Measurements from ENCODE around the gene TTC16.
A peak's percentile ranks its signal among the peaks of the same experiment; 100 is the strongest.

The TTC16 gene

DNA sequence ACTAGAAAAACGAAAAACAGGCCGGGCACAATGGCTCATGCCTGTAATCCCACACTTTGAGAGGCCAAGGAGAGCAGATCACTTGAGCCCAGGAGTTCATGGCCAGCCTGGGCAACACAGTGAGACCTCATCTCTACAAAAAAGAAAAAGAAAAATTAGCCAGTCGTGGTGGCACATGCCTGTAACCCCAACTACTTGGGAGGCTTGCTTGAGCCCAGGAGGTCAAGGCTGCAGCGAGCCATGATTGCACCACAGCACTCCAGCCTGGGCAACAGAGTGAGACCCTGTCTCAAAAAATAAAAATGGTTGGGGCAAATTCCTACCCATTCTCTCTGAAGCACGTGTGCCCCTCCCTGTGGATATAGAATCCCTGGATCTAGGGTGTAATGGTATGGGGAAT lies 17.5 kb upstream of the TTC16 start:
- no peak for DNase-seq

DNA sequence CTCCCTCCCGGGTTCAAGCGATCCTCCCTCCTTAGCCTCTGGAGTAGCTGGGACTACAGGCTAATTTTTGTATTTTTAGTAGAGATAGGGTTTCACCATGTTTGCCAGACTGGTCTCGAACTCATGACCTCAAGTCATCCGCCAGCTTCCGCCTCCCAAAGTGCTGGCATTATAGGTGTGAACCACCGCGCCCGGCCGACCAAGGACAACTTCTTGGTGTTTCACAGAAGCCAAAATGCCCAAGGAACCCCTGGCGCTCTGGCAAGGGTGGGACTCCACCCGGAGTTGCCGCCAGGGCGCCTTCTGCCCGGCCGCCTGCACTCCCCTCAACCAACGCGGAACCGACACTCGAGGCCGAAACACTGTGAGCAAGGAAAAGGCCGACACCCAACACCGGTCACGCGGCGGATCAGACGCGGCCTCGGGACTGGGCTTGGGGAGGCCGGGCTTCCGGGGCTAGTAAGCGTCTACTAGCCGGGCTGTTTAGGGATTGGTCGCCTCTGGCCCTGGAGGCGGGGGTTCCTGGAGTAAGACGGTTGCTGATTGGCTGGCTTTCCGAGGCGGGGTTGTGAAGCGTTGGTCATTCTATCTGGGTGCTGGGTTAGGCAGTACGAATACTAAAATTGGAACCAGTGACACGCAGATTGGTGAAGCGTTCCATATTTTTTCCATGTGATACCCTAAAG lies 16.8 kb upstream of the TTC16 start:
- peak; percentile 11 for DNase-seq

DNA sequence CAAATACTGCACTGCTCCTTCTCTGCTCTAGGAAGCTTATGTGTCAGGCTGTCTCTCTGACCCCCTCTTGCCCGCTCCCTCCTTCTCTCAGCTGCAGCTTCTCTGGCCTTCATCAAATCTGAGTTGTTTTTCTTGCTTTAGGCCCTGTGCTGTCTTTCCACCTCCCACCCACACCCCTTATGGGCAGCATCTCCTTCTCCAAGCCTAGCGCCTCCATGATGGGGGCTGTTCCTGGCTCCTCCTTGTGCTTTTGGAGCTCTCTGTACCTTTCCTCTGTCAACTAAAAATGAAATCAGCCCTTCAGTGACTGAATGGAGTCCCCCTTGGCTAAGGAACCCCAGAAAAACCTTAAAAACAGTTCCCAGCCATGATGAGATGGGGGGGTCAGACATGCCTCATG lies 15.7 kb upstream of the TTC16 start:
- no peak for DNase-seq

DNA sequence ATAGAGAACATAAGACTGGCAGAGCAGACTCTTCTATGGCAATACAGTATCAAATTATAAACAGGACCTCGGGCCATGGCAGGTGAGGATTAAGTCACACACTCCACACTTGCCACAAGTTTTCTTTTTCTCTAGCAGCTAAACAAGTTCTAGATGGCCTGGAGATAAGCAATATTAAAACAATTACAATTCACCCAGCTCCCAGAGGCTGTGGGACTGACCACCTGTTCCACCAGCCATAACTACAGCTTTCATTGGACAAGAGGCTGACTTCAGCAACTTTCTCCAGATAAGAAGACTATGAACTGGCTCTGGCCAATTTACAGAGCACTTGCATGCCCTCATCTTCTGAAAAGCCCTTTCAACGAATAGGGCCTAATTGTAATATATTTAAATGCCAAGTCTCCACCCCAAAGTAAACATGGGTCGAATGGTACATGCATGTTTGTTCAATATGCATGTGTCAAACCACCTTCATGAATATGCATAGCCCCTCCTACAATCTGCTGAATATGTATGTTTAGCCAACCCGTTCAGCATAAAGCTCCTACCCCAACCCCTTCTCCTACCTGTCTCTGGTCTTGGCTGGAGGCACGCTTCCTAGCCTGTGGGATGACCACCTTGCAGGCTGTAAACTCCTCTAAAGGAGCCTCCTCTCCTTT lies 15.2 kb upstream of the TTC16 start:
- no peak for DNase-seq

DNA sequence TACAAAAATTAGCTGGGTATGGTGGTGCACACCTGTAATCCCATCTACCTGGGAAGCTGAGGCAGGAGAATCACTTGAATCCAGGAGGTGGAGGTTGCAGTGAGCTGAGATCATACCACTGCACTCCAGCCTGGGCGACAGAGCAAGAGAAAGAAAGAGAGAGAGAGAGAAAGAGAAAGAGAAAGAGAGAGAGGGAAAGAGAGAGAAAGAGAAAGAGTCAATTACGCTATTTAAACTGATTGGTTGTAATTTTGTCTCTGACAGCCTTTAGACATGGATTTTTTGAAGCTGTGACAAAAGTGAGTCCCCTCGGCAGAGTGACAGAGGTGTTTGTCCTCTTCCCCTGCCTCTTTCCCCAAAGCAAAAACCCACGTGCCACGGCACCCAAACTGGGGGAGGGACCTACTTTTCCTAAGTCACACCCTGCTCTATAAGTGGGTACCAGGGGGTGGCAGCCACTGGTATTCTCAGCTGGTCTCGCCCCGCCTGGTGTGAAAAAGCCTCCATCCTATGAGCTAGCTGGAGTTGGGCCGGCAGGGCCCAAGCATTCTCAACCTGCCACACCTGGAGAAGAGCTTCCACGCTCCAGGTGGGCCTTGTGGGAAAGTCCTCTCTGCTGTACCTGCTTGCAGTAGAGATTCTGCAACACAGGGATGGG lies 12.5 kb upstream of the TTC16 start:
- no peak for DNase-seq

DNA sequence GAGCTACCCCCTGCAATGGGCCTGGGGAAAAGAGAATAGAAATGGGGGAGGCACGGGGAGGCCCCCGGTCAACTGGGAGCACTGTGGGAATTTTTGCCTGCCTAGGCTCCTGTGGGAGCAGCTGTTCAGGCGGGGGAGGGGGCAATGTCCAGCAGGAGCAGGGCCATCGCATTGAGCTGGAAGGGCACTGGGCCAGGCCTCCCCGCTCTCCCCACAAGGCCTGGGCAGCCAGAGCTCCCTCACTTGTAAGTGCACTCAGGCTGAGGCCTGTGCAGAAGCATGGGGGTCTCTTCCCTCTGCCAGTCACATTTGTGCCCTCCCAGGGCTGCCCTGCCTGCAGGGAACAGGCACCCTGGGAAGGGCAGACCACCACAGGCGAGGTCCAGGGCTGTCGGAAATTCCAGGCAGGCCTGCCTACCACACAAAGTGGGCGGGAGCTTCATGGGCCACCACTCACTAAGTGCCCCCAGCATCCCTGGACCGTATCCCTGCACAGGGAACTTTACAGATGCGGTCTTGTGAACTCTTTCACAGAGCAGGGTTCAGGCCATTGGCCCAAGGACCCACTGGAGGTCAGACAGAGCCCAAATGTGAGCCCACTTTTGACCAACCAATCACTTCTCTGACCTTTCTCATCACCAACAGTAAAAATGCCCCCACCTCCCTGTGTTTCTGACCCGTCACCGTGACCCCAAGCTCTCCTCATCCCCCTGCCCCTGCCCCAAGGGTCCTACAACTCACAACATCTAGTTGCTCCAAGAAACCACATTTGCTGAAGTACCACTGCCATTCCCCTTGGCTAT lies 10.1 kb upstream of the TTC16 start:
- no peak for DNase-seq

GRCh38 chr9:127706836-127707241 lies 9.0 kb upstream of the TTC16 start, which contains the start of gene CFAP157:
Gene CFAP157 (plus strand): TSS chr9:127706988. CDS start chr9:127707032, 44 bp downstream.
- DNase-seq = no peak

DNA sequence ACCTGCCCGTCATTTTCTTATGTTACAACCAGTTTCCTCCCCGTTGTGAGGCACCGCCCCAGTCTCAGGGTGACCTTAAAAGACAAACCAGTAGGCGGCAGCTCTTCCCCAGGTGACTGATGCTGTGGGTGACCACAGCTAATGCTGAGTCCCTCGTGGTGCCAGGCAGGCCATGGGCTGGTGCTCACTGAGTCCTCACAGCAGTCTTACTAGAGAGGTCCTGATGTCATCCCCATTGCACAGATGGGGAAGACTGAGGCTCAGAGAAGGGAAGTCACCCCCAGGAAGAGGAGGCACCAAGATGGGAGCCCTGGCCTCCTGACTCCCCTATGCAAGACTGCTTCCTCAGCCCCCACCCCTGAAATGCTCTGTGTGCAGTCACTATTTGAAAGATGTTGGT lies 8.1 kb upstream of the TTC16 start:
- no peak for DNase-seq

DNA sequence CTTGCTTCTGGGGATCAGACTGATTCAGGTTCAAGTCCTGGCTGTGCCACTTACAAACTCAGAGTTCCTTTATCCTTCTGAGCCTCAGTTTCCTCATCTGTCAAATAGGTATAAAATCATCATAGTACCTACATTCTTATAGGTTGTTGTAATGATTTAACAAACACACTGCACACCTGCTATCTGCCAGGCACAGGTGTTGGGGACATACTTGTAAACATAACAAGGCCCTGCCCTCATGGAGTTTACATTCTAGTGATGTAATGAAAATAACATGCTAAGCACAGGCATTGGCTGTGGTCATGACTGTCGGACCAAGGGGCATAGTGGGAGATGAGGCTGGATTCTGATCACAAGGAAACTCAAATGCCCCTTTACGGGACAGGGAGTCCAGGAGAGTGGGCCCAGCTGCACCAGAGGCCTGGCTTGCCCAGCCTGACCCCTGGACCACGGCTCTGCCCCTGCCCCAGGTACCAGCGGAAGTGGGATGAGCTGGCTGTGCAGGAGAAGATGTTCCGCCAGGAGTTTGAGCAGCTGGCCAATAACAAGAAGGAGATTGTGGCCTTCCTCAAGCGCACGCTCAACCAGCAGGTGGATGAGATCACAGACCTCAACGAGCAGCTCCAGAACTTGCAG lies 6.8 kb upstream of the TTC16 start:
- no peak for DNase-seq

DNA sequence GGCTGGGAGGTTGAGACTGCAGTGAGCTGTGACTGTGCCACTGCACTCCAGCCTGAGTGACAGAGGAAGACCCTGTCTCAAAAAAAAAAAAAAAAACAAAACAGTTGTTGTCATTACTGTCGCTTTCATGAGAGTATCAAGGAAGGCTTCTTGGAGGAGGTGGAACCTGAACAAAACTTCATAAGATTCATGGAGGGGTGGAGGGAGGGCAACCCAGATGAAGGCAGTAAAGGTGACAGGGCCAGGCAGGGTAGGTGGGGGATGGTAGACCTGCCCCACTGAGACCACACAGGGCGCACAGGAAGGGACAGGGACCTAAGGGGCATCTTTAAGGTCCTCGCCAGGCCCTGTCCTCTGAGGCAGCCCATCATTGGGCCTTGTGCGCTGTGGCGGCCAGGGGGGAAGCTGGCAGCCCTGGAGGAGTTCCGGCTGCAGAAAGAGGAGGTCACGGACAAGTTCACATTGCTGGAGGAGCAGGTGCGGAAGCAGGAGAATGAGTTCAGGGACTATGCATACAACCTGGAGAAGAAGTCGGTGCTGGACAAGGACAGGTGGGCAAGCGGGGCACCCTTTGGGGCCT lies 5.6 kb upstream of the TTC16 start:
- no peak for DNase-seq

DNA sequence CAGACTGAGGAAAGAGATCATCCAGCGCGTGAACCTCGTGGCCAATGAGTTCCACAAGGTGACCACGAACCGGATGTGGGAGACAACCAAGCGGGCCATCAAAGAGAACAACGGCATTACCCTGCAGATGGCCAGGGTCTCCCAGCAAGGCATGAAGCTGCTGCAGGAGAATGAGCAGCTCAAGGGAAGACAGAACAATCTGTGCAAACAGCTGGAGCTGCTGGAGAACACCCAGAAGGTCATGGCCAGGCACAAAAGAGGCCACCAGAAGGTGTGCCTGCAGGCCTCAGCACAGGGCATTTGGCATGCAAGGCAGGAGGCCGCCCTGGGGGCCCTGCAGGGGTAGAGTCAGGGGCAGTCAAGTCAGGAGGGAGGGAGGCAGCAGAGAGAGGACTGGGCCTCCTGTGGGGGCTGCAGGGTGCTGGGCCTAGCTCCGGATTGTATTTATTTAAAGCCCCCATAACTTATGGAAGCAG lies 4.6 kb upstream of the TTC16 start:
- DNase-seq = no peak

GRCh38 chr9:127711831-127712274 lies 4.0 kb upstream of the TTC16 start:
- no peak for DNase-seq

- DNase-seq = no peak
Observed at GRCh38 chr9:127712371-127712770, 3.5 kb upstream of the TTC16 start.

GRCh38 chr9:127712867-127713266 lies 3.0 kb upstream of the TTC16 start:
- no peak for DNase-seq

GRCh38 chr9:127714020-127714750 lies 1.7 kb upstream of the TTC16 start:
- no peak for DNase-seq

- no peak for DNase-seq
Observed at GRCh38 chr9:127714951-127715469, 869 bp upstream of the TTC16 start.

GRCh38 chr9:127716412-127716811 lies 533 bp downstream of the TTC16 start:
- no peak for DNase-seq

- DNase-seq = no peak
Observed at GRCh38 chr9:127717766-127718165, 1.9 kb downstream of the TTC16 start.

DNA sequence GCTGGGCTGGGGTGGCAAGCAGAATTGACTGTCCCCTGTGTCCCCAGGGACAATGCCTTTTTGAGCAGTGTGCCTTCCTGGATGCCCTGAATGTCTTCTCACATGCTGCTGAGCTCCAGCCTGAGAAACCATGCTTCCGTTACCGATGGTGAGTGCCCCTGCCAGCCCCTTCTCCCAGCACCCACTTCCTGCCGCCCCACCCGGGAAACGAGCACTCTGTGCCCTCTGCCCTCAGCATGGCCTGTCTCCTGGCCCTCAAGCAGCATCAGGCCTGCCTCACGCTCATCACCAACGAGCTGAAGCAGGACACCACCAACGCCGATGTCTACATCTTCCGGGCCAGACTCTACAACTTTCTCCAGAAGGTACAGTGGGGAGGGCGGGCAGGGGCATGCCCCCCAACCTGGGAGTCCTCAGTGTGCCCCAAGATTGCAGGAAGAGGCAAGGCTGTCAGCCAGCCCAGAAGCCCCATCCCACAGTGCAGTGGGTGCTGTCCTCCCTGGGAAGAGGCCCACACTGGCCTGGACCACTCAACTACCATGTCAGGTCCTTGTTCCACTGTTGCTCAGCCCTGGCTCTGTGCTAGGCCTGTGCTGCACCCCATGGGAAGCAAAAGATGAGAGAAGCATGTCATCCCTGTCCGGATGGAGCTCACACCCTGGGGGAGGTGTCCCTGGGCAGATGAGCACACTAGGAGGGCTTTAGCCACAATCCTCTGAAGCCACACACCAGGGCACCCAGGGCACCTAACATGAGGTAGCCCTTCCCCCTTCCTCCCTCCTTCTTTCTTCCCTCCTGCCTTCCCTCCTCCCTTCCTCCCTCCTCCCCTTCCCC lies 4.4 kb downstream of the TTC16 start:
- DNase-seq = no peak

DNA sequence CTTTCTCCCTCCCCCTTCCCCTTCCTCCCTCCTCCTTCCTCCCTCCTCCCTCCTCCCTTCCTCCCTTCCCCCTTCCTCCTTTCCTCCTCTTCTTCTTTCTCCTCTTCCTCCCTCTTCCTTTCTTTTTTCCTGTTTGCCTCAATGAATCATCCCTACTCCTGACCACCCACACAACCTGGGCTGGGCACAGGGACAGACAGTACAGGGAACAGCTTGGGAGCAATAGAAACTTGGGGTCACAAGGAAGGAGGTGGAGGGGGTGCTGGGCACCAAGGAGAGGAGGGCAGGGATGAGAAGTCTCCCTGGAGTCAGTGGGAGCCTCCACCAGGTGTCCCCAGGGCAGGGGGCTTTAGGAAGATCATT lies 5.0 kb downstream of the TTC16 start:
- no peak for DNase-seq
